Liver (tissue), 3 donors: Measurements from ENCODE around the gene ABHD16B.

Experiments
- GABPA ChIP-seq, 2 donors: IDR thresholded peaks in 1 of 2; conservative IDR thresholded peaks in 1 of 2; 2 replicates each; pipeline ENCODE4 v1.6.1; 2016; ENCODE audit warnings: antibody characterized with exemption in 2 of 2, mild to moderate bottlenecking in 1 of 2, moderate library complexity in 1 of 2
- HNF4A ChIP-seq, 2 donors: conservative IDR thresholded peaks; 2 replicates each; pipeline ENCODE4 v1.6.1; 2016; ENCODE audit warnings: antibody characterized with exemption in 2 of 2, mild to moderate bottlenecking in 2 of 2
- NR2F2 ChIP-seq: IDR thresholded peaks from 2 replicates; pipeline ENCODE4 v1.6.1; 2016; ENCODE audit warnings: antibody characterized with exemption
- RAD21 ChIP-seq, 2 donors: IDR thresholded peaks; 2 replicates each; pipeline ENCODE4 v1.6.1; 2016; ENCODE audit warnings: antibody characterized with exemption in 2 of 2, mild to moderate bottlenecking in 2 of 2
- RXRA ChIP-seq, 2 donors: IDR thresholded peaks; 2 replicates each; pipeline ENCODE4 v1.6.1; 2017 to 2018; ENCODE audit warnings: antibody characterized with exemption in 2 of 2, mild to moderate bottlenecking in 1 of 2
- TAF1 ChIP-seq: conservative IDR thresholded peaks from 2 replicates; pipeline ENCODE4 v1.6.1; 2016; ENCODE audit warnings: antibody characterized with exemption, mild to moderate bottlenecking
- YY1 ChIP-seq: IDR thresholded peaks from 2 replicates; pipeline ENCODE4 v1.6.1; 2016; ENCODE audit warnings: antibody characterized with exemption, mild to moderate bottlenecking
- TF ChIP-seq, protein P1 (sequence below): fragments of 150-350 bp; IDR thresholded peaks from 2 replicates; pipeline ENCODE4 v1.5.1; 2017; ENCODE audit warnings: improper control_type of control experiment, low read depth, low read length; ENCODE audit not compliant: missing input control
- TF ChIP-seq, protein P2 (sequence below): IDR thresholded peaks from 2 replicates; pipeline ENCODE4 v1.6.1; 2016; ENCODE audit warnings: antibody characterized with exemption, mild to moderate bottlenecking
- donor health status: healthy.
- donor health status: healthy.

DNA sequence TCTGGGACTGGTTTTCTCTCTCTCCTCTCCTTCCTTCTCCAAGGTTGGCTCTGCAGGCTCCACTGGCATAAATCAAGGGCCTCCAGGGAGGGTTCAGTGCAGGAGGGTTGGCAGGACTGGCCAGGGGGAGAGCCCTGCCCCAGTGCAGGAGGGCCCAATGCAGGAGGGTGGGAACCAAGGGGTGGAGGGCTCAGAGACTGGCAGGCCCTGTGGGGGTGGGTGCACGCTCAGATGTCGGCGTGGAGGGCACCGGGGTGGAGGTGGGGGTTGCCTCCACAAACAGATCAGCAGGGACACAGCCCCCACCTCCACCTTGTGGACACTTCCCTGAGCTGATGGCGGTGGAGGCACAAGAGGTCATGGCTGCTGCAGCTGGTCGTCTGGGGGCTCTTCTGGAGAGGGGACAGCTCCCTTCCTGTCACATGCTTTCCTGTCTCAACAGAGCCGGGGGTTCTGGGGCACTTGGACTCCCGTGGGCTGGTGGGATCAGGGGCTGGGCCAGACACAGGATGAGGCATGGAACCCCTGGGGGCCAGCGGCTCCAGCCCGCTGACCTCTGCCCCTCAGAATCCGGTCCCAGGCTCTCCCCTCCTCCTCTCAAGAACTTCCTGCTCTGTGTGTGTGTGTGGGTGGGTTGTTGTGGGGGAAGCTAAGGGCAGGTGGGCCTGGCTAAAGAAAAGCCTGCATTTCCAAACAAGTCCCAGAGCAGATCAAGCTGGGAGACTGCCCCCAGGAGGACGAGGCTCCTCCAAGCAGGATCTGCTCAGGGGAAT, 2.7 kb upstream of the ABHD16B start:
- TF ChIP-seq RXRA (IDR thresholded peaks at IDR 0.05) (no peak), RAD21 (IDR thresholded peaks at IDR 0.05) (peak; percentile 63 to 75), YY1 (no peak), TAF1 (no peak), GABPA (IDR thresholded peaks at IDR 0.05 in 1 of 2, conservative IDR thresholded peaks at IDR 0.05 in 1 of 2) (no peak), HNF4A (conservative IDR thresholded peaks at IDR 0.05) (no peak), NR2F2 (peak; percentile 98)
- TF ChIP-seq, protein P1, sequence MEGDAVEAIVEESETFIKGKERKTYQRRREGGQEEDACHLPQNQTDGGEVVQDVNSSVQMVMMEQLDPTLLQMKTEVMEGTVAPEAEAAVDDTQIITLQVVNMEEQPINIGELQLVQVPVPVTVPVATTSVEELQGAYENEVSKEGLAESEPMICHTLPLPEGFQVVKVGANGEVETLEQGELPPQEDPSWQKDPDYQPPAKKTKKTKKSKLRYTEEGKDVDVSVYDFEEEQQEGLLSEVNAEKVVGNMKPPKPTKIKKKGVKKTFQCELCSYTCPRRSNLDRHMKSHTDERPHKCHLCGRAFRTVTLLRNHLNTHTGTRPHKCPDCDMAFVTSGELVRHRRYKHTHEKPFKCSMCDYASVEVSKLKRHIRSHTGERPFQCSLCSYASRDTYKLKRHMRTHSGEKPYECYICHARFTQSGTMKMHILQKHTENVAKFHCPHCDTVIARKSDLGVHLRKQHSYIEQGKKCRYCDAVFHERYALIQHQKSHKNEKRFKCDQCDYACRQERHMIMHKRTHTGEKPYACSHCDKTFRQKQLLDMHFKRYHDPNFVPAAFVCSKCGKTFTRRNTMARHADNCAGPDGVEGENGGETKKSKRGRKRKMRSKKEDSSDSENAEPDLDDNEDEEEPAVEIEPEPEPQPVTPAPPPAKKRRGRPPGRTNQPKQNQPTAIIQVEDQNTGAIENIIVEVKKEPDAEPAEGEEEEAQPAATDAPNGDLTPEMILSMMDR: peak; percentile 20
- TF ChIP-seq, protein P2, sequence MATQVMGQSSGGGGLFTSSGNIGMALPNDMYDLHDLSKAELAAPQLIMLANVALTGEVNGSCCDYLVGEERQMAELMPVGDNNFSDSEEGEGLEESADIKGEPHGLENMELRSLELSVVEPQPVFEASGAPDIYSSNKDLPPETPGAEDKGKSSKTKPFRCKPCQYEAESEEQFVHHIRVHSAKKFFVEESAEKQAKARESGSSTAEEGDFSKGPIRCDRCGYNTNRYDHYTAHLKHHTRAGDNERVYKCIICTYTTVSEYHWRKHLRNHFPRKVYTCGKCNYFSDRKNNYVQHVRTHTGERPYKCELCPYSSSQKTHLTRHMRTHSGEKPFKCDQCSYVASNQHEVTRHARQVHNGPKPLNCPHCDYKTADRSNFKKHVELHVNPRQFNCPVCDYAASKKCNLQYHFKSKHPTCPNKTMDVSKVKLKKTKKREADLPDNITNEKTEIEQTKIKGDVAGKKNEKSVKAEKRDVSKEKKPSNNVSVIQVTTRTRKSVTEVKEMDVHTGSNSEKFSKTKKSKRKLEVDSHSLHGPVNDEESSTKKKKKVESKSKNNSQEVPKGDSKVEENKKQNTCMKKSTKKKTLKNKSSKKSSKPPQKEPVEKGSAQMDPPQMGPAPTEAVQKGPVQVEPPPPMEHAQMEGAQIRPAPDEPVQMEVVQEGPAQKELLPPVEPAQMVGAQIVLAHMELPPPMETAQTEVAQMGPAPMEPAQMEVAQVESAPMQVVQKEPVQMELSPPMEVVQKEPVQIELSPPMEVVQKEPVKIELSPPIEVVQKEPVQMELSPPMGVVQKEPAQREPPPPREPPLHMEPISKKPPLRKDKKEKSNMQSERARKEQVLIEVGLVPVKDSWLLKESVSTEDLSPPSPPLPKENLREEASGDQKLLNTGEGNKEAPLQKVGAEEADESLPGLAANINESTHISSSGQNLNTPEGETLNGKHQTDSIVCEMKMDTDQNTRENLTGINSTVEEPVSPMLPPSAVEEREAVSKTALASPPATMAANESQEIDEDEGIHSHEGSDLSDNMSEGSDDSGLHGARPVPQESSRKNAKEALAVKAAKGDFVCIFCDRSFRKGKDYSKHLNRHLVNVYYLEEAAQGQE: no peak
